Effector CD8-positive, alpha-beta T cell (primary cell): Measurements from ENCODE around the gene SLC31A2.

ENCODE experiments used
- DNase-seq: peaks from one replicate; lab custom pipeline; 2025; lab: John Stamatoyannopoulos, UW

Gene SLC31A2

DNA sequence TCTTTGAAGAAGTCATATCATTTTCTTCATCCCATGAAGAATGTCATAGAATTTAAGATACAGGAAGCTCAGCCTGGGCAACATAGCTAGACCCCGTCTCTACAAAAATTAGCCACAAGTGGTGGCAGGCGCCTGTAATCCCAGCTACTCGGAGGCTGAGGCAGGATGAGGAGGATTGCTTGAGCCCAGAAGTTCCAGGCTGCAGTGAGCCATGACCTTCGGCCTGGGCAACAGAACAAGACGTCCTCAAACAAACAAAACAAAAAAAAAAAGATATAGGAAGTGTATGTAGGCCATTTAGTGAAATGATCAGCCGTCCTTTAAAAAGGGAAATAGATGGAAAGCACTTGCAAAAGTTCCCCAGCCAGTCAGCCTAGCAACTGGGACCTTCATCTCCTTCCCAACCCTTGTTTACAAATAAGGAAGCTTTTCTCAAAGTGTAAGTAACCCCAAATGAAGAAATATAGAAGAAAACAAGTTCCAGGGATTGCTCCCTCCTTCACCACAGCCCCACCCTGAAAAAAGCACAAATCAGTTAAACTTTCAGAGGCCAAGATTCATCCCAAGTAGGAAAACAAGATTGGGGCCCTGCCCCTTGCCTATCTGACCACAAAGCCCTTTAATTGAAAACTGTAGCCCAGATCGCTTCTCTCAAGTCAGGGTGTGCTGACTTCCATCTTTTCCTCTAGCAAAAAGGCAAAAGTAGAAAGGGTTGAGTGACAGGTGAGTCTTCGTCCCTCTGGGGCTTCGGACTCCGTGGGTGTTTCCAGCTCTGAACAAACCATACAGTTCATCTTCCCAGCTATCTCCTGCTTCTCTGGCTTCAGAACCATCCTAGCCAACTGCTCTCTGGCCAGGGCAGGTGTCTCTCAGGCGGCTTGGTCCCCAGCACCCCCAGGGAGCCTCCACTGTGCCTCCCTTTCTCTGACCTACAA is 1.2 kb downstream of the SLC31A2 start:
- no peak for DNase-seq

DNA sequence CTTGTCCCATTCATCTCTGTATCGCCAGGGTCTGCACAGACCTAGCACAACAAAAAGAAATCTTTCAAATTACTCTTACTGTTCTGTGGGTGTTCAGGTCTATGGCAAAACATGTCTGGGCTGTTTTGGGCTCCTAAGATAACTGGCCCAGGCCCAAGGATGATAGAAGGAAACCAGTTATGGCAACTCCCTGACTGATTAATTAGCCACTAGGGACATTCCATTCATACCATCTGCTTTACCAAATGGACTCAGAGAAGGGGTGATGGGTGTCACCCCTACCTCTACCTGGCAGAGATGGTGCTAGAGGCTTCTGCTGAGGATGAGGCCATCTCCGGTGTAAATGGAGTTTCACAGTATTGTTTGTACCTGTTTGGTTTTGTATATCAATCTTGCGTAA is 1.9 kb downstream of the SLC31A2 start:
- no peak for DNase-seq

DNA sequence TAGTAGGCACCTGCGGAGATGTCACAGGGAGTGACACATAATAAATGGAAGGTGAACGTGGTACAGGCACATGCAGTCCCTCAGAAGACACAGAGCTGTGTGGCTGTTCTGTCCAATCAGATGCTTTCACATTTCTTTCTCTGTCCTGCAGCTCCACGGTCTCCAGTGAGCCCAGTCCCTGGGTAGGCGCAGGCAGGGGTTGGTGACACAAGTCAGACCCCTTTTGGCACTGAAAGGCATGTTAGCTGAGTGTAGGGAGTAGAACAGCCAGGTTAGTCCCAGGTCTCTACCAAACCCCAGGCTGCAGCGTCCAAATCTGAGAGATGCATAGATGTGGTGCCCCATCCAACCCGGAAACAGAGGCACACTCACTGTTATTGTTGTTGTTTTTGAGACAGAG is 2.8 kb downstream of the SLC31A2 start:
- no peak for DNase-seq

DNA sequence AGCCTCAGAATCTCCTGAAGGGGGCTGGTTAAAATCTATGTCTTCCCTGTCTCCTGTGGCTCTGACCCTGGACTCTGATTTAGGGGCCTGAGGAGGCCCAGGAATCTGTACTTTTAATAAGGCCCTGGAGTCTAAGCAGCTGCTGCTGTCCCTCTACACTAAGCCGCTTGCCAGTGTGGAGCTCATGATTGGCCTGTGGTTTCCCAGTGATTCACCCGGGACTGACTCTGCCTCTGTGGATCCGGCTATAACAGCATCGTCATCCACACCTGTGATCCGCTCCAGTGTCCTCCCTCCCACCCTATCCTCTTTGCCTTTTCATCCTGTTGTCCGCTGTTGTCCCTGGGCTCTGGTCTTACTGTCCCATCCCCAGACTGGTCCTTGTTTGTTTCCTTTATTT is 3.7 kb downstream of the SLC31A2 start:
- no peak for DNase-seq

DNA sequence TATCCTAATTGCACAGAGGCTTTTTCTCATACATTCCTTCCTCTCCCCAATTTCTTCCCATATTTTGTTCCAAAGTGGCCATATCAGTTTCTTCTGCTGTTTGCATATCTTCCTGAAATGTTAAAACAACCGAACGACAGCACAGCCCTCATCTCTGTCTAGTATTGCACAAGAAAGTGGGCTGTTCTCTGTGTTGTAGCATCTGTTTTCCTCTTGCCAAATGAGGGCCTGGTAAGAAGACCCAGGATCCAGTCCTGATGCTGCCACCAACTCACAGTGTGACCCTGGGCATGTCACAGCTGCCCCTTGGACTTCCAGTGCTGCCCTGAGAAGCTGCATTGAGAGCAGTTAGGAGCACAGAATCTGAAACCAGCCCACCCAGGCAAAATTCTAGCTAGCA is 4.1 kb downstream of the SLC31A2 start:
- DNase-seq = no peak

DNA sequence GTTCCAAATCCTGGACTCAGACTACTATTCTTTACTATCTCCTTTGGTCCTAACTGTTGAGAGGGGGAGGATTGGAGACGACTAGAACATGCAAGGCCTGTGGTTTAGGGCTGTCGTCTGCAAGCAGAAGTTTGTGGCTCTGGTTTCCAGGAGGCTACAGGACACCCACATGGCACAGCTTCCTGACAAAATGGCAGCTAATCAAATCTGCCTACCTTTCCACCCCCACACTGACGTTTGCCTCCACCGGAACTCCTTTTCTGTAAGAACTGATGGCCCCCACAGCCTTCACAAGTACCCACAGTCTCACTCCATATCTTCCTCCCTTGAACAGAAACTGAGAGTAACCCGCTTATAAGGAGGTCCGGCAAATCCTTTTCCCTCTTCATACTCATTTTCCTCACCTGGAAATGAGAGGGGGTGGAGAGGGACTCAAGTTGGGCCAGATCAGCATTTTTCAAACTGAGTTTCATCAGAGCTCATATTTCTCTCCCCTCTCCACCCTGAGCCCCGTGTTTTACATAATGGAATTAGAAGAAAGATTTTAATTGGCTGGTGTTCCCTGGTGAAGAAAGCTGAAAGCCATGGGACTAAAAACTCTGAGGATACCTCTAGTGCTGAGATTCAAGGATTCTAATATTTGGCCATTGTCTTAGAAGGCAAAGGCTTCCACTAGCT is 5.2 kb downstream of the SLC31A2 start:
- no peak for DNase-seq

DNA sequence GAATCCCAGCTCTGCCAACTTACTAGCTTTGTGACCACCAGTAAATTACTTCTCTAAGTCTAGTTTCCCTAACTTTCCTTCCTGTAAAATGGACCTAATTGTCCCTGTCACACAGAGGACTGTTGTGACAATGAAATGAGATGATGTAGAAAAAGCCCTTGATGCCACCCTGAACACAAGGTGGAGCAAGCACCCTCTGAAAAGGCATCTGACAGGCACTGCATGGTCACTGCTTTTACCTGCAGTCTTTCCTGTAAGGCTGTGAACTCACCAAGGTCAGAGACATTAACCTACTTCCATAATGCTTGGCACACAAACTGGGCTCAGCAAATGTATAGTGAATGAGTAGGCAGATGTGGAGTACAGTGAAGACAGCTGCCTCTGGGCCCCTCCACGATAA is 6.1 kb downstream of the SLC31A2 start:
- DNase-seq = no peak

DNA sequence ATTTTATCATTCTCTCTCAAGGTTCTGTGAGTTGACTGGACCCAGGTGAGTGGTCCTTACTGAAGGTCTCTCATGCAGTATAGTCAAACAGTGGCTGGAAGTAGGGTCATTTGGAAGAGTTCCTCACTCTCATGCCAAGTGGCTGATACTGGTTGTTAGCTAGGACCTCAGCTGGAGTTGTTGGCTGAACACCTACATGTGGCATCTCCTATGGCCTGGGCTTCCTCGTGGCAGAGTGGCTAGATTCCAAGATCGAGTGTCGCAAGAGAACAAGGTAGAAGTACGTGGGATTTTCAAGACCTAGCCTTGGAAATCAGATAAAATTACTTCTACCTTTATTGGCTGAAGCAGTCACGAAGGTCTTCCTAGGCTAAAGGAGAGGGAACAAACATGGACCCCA is 7.6 kb downstream of the SLC31A2 start:
- DNase-seq = no peak

DNA sequence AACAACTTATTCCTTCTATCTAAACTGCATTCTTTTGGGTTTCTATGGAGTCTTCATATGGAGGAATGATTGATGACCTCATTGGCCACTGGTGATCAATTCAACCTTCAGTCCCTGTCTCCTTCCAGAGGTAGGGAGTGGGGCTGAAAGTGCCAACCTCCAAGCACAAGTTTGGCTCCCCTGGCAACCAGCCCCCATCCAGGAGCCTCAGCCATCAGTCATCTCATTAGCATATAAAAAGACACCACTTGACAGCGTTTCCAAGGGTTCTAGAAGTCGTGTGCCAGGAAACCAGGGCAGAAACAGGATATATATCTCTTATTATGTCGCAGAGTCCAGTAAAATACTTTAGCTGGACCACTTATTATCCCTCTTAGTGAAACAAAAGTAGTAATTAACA is 9.8 kb downstream of the SLC31A2 start:
- no peak for DNase-seq

DNA sequence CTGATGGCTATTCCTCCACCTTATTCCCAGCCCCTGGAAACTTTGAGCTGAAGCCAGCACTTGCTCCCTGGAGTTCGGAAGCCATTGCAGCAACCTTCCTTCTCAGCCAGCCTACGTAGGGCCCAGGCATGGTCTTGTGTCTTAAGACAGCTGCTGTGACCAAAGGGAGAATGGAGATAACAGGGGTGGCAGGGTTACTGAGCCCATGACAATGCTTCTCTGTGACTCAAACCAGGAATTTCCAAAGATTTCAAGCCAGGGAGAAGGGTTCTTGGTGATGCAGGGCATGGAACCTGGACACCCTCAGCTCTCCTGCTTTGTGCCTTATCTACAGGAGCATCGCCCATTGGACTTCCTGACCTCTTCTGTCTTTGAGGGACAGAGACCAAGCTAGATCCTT is 12.2 kb downstream of the SLC31A2 start:
- DNase-seq = no peak

DNA sequence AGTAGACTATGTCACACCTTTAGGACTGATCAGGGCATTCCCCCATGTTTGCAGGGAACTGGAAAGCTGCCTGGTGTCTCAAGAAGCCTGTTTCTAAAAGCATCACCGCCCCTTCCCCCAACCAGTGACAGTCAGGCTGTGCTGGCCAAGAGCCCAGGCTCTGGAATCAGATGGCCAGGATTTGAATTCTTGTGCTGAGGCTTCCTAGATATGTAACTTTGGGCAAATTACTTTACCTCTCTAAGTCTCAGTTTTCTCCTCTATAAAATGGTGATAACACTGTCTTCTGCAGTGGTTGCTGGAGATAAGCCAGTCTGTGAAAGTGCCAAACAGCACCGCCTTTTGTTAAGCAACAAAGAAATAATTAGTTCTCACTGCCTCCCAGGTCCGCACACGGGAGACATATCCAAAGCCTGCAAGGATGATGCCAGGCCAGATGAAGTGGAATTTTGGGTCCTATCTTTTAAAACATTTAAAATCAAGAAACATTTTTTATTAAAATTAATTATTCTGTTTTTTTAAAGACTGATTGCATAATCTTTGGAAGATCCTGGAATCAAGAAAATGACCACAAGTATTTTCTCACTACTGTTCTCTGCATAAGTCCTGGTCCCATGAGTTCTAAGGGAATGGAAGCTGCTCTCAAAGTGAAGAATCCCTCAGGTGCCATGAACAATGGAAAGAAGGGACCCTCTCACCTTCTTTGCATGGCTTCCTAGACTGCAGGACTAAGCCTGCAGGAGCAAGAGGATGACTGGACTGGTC is 13.9 kb downstream of the SLC31A2 start:
- DNase-seq = no peak

DNA sequence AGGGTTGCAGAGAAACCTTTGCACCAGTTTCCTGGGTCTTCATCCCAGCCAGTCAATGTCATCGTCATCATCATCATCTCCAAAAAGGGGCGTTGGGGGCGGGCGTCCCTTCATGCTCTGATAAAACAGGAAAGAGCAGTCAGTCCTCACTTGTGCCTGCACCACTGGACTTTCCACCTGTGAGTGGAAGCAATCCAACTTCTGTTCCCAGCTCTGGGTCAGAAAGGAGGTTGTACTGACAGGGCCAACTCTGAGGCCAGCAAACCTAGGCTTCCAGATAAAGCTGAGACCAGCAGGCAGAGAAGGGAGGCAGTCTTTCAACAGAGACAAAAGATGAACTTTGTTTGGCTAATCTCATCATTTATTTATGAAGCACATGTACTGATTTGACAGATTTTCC is 15.2 kb downstream of the SLC31A2 start:
- no peak for DNase-seq

DNA sequence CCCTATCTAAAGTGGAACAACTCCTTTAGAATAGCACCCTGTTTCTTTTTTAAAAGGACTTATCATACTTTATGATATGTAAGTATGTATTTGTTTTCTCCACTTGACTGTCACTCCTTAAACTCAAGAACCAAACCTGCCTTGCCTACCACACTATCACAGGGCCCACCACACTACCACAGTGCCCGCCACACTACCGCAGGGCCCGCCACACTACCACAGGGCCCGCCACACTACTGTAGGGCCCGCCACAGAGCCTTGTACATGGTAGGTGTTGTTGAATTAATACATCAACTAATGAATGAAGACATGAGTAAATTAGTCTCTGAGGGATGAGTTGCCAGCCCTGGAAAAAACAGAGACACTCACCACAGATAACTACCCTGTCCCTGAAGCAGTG is 18.0 kb downstream of the SLC31A2 start:
- DNase-seq = no peak

DNA sequence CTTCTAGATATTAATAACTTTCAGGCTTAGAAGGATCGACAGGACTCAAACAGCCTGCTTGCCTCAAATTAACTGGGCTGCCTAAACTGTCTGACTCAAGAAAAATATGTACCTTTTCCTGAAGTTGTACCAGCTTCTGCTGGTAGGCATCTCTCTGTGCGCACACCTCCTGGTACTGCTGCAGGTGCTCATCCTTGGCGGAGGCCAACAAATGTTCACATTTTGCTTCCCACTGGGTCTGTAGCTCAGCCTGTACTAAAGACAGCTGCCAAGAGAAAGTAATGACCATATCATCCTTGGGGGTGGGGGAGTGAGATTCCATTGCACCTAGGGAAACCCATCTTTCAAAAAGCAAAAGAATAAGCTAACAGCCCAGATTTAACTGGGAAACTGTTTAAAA is 22.5 kb downstream of the SLC31A2 start:
- DNase-seq = no peak

DNA sequence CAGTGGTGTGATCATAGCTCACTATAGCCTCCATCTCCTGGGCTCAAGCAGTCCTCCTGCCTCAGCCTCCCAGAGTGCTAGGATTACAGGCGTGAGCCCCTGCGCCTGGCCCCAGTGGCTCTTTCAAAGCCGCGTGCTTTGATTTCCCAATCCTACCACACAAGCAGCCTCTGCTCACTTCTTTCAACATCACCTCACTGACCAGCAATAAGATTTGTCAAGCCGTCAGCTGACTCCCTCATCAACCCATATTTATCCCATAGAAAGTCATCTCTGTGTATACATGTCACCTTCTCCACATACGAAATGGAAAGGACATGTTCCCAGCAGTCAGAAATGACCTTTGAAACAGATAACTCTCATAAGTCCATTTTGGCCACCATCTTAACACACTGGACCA is 26.0 kb downstream of the SLC31A2 start:
- DNase-seq = no peak

DNA sequence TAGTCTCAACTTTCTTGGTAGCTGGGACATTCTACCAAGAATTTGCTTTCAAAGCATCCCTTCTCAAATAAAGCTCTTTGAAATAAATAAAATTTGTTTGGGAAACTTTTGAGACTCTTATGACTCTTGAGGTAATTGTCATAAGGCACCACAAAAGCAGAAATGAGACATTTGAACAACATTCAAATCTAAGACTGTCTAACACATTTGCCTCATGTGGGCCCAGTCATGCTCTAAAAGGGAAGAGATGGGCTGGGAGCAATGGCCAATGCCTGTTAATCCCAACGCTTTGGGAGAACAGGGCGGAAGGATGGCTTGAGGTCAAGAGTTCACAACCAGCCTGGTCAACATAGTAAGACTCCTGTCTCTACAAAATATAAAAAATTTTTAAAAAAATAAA is 26.4 kb downstream of the SLC31A2 start:
- no peak for DNase-seq

DNA sequence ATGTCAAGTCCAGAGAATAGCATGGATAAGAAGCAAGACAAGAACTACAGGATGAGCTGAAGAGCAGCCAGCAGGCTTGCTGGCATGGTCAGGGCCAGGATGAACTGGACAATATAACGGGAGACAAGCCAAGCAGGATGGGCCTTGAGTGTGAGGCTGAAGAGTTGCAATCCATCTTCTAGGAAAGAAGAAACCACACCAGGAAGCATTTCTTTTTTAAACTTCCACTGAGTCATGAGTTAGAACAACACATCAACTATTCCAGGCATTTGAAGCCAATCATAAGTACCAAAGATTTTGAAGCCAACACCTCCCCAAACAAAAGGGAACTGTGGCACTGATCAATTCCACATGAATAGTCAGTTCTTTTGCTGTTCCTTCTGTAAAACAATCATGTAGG is 27.3 kb downstream of the SLC31A2 start:
- no peak for DNase-seq

DNA sequence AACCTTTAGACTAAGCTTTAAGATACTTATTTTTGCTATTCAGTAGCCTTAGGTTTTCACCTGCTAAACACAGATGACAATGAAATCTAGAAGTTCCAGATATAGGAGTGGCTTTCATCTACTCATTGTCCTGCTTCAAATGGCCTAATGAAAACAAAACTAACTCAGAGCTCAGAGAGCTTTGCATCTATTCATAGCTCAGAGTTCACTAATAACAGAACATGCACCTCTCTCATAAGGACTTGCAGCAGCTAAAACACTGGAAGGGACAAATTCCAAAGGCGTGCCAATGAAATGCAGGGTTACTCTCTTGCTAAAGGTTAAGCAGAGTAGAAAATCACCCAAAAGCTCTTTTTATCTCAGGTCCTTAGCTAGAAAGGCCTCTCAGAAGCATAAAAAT is 29.0 kb downstream of the SLC31A2 start:
- DNase-seq = no peak

DNA sequence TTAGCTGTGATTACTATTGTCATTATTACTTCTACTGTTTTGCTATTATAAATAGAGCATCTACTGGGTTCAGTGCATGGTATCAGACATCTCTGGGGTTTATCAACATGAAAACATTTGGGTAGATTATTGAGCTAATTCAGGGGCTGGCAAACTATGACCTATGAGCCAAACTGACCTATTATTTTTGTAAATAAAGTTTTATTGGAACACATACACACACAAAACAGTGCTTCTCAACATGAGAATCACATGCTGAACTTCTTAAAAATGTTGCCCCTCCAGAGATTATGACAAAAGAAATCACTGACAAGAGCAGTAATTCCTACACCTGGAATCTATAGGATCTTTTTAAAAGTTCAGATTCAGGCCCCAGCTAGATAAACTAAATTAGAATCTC is 30.4 kb downstream of the SLC31A2 start:
- DNase-seq = no peak

DNA sequence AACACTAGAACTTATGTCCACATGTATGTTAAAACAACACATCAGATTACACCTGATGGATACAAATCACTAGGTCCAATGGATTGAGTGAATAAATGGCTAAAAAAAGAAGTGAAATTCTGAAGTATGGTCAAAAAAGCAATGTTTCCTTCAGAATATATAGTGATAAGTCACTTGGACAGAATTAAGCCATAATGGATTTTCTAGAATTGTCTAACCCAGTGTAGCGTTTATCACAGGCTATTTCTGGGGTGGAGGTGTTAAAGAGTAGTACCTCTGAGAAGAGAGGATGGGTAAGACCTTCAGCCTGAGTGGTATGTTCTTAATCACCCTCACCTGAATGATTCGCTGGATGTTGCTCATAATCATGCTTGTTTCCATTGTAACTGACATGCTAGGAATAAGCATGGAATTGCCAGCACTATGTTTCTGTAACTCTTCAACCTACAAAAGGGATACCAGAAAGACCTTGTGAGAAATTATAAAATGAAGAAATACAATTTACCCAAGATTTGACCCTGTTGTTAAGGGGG is 33.2 kb downstream of the SLC31A2 start:
- DNase-seq = no peak

DNA sequence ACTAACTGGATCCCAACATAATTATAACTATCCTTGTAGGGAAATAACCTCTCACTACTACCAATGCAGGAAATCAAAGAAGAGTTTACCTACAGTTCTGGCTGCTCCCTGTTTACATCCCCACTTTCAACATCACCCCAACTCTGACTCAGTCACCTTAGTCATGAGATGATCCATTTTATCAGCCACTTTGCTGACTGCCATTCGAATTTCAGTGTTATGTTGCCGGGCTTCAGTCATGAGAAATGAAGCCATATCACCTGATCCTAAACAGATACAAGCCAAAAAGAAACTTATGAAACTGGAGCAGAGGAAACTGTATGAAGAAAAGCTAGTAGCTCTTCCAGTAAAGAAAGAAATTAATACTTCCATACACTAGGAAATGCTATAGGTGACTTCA is 33.7 kb downstream of the SLC31A2 start:
- DNase-seq = no peak

DNA sequence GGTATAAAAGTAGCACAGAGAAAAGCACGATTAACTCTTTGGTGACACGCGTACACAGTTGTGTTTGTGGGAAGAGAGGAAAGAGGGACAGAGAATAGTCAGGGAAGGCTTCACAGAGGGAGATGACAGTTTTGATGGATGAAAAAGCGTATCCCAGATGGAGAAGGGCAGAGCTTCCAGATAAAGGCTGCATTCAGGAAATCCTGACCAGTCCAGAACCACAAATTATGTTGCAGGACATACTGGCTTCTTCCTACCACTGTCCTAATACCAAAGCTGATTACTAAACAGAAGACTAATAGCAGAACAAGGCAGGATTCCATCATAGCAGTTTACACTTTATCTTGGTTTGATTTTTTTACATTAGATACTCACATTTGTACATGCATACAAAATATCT is 34.5 kb downstream of the SLC31A2 start:
- DNase-seq = no peak
